Measurements from ENCODE around the gene LRRN3.

- no peak for TF ChIP-seq CTCF (IDR thresholded peaks at IDR 0.05)
- TF ChIP-seq POLR2A (IDR thresholded peaks at IDR 0.05): no peak
Observed at GRCh38 chr7:111101856-111102646, 11.1 kb downstream of the LRRN3 start.
